Measurements from ENCODE around the gene GULP1. TPM values are rescaled to one million over a fixed set of nuclear protein-coding genes. Genes with fewer than 3 reads are reported as not detected.

Gene GULP1
- total and polyA plus RNA-seq, 10 of the 15 experiments (the other 5 are each of a cell fraction or from before 2014, with no cell fraction given), result 0.02 to 1.3 (median 0.15) TPM; not detected in 5

DNA sequence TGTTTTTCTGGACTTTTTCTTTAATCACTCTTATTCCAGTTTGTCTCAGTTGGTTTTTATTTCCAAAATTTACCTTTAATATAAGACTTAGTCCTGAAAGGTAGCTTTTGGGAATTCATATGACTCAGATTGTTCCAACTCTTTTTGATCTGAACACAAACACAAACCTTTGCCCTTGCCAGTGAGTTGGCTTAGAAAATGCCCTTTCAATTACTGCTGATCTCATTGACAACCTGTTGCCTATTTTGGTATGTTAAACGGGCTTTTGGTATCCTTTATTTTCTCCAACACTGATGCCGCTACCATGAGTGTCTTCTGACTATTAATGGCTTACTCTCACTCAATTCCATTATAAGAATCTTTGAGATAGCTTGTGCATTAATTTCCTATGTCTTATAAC is 143.4 kb downstream of the GULP1 start:
- no peaks in the 10 kb centered on the region for H3K27me3 ChIP-seq (replicated peaks in 1 of 2; ENCODE audit: control insufficient read depth in 2 of 2, insufficient read depth in 2 of 2, low read length in 1 of 2)
- H2AFZ ChIP-seq (ENCODE audit: control insufficient read depth, low read depth, low read length), result no peak overlapping the region
- DNase-seq (ENCODE audit: low read depth, low spot score), result no peak
- H3K9ac ChIP-seq (ENCODE audit: control insufficient read depth, insufficient read depth, low read length), result no peak overlapping the region
- TF ChIP-seq E2F8 (IDR thresholded peaks at IDR 0.05; ENCODE audit: low read depth, partially characterized antibody), result no peak
- no peak for TF ChIP-seq CTCF (IDR thresholded peaks at IDR 0.05 in 2 of 3, conservative IDR thresholded peaks at IDR 0.05 in 1 of 3; ENCODE audit: control insufficient read depth in 2 of 3, extremely low read depth in 1 of 3, insufficient read depth in 1 of 3, low read depth in 3 of 3, low read length in 3 of 3)
- no peak for TF ChIP-seq ZNF24 (IDR thresholded peaks at IDR 0.05)
- TF ChIP-seq SMAD5 (IDR thresholded peaks at IDR 0.05; ENCODE audit: low read depth), result no peak
- TF ChIP-seq IKZF1 (conservative IDR thresholded peaks at IDR 0.05), result no peak
- TF ChIP-seq, protein P1, sequence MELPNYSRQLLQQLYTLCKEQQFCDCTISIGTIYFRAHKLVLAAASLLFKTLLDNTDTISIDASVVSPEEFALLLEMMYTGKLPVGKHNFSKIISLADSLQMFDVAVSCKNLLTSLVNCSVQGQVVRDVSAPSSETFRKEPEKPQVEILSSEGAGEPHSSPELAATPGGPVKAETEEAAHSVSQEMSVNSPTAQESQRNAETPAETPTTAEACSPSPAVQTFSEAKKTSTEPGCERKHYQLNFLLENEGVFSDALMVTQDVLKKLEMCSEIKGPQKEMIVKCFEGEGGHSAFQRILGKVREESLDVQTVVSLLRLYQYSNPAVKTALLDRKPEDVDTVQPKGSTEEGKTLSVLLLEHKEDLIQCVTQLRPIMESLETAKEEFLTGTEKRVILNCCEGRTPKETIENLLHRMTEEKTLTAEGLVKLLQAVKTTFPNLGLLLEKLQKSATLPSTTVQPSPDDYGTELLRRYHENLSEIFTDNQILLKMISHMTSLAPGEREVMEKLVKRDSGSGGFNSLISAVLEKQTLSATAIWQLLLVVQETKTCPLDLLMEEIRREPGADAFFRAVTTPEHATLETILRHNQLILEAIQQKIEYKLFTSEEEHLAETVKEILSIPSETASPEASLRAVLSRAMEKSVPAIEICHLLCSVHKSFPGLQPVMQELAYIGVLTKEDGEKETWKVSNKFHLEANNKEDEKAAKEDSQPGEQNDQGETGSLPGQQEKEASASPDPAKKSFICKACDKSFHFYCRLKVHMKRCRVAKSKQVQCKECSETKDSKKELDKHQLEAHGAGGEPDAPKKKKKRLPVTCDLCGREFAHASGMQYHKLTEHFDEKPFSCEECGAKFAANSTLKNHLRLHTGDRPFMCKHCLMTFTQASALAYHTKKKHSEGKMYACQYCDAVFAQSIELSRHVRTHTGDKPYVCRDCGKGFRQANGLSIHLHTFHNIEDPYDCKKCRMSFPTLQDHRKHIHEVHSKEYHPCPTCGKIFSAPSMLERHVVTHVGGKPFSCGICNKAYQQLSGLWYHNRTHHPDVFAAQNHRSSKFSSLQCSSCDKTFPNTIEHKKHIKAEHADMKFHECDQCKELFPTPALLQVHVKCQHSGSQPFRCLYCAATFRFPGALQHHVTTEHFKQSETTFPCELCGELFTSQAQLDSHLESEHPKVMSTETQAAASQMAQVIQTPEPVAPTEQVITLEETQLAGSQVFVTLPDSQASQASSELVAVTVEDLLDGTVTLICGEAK (IDR thresholded peaks at IDR 0.05; ENCODE audit: borderline replicate concordance), result no peak
- no peak for TF ChIP-seq EZH2 (IDR thresholded peaks at IDR 0.05; ENCODE audit: borderline replicate concordance, control insufficient read depth, low read depth, low read length)
- no peak for TF ChIP-seq NR2C2 (IDR thresholded peaks at IDR 0.05; ENCODE audit: borderline replicate concordance, control insufficient read depth, insufficient read length, low read depth)
- no peak for TF ChIP-seq YY1 (IDR thresholded peaks at IDR 0.05; ENCODE audit: low read depth, low read length)
- no peak for TF ChIP-seq NFXL1 (IDR thresholded peaks at IDR 0.05; ENCODE audit: borderline replicate concordance)
- no peak for TF ChIP-seq EGR1 (IDR thresholded peaks at IDR 0.05; ENCODE audit: borderline replicate concordance in 1 of 2, low read depth in 2 of 2, low read length in 2 of 2)
- TF ChIP-seq ZZZ3 (IDR thresholded peaks at IDR 0.05; ENCODE audit: control insufficient read depth, insufficient read length, low read depth), result no peak
- TF ChIP-seq BACH1 (IDR thresholded peaks at IDR 0.05; ENCODE audit: borderline replicate concordance), result no peak
- TF ChIP-seq CHD1 (IDR thresholded peaks at IDR 0.05; ENCODE audit: low read depth, low read length), result no peak
- no peak for TF ChIP-seq POLR2A (IDR thresholded peaks at IDR 0.05; ENCODE audit: low read depth, low read length)
- no peak overlapping the region for H3K4me2 ChIP-seq (ENCODE audit: control insufficient read depth, insufficient read depth)
- CTCF ChIA-PET, result no interaction called here
- in situ Hi-C loops (cut with MboI), result no loop called here
- POLR2A ChIA-PET, result no interaction called here
- no TSS peak for BruUV-seq (replicated peaks)
- no peaks in the 10 kb centered on the region for H4K20me1 ChIP-seq (ENCODE audit: control insufficient read depth, insufficient read depth)
- H3K36me3 ChIP-seq (ENCODE audit: control insufficient read depth in 2 of 2, insufficient read depth in 2 of 2, low read length in 1 of 2), result no peaks in the 10 kb centered on the region
- RAD21 ChIA-PET (ENCODE audit: unreplicated experiment), result no interaction called here
- no peak overlapping the region for H3K4me3 ChIP-seq
- ATAC-seq, result no peak
- intact Hi-C loops (cut with micrococcal nuclease; ENCODE audit: unreplicated experiment), result no loop called here
- no peaks in the 10 kb centered on the region for H3K79me2 ChIP-seq (ENCODE audit: control insufficient read depth, insufficient read depth, low read length)
- 16% methylated on average over 2 of the region's 2 CpGs for WGBS (ENCODE audit: insufficient coverage, insufficient replicate concordance, low lambda C conversion rate, missing lambda C conversion rate)
- FAIRE-seq, result no peak
- SMC1A ChIA-PET (ENCODE audit: uncharacterized antibody, unreplicated experiment), result no interaction called here
- H3K27ac ChIP-seq (ENCODE audit: control insufficient read depth, insufficient read depth), result no peak overlapping the region
- no peaks in the 10 kb centered on the region for H3K9me3 ChIP-seq (replicated peaks; ENCODE audit: control insufficient read depth, insufficient read depth, low read length)
- no peaks in the 10 kb centered on the region for H3K4me1 ChIP-seq (ENCODE audit: control insufficient read depth, insufficient read depth, low read length)
